OCI-LY7 (cell line): ENCODE data around the gene OR2H1. TPM values are rescaled to one million over a fixed set of nuclear protein-coding genes. Genes with fewer than 3 reads are reported as not detected.

Experiments used
- BruUV-seq: library from RNA; stranded (reverse); fragments of 400-500 nt; replicated peaks from 2 replicates; lab custom pipeline; 2021; lab: Mats Ljungman, UMichigan
- CTCF ChIA-PET: fragments of 300-600 bp; sonication (Branson Sonifier 250); formaldehyde crosslinking; loops from one replicate; lab custom pipeline; 2022; ENCODE audit warnings: antibody characterized with exemption; ENCODE audit not compliant: unreplicated experiment; lab: Charles Lee
- POLR2A ChIA-PET: fragments of 300-600 bp; sonication (Branson Sonifier 250); formaldehyde crosslinking; loops from one replicate; lab custom pipeline; 2022; ENCODE audit warnings: antibody characterized with exemption; lab: Charles Lee
- DNase-seq: peaks from one replicate; pipeline ENCODE4 v3.0.0-alpha.2; 2015; ENCODE audit warnings: low spot score
- H2AFZ ChIP-seq: fragments of 200-600 bp; sonication (generic), shearing (Covaris generic); 2 replicates; pipeline ENCODE4 v1.6.1; 2014; ENCODE audit warnings: mild to moderate bottlenecking, antibody characterized with exemption, low read length, moderate library complexity
- H3K27ac ChIP-seq: fragments of 200-600 bp; sonication (generic); 2 replicates; pipeline ENCODE4 v1.5.1; 2014; ENCODE audit warnings: mixed run types, low read depth, mild to moderate bottlenecking, moderate library complexity, low read length, inconsistent platforms; ENCODE audit not compliant: poor library complexity, severe bottlenecking
- H3K36me3 ChIP-seq: fragments of 200-600 bp; sonication (generic); 2 replicates; pipeline ENCODE4 v1.6.1; 2014; ENCODE audit warnings: mild to moderate bottlenecking, antibody characterized with exemption, low read length, moderate library complexity, mixed read lengths; ENCODE audit not compliant: insufficient read depth
- H3K4me1 ChIP-seq: fragments of 200-600 bp; sonication (generic); 2 replicates; pipeline ENCODE4 v1.5.1; 2014; ENCODE audit warnings: mild to moderate bottlenecking, low read length; ENCODE audit not compliant: insufficient read depth, poor library complexity, severe bottlenecking
- H3K4me2 ChIP-seq: fragments of 200-600 bp; sonication (generic); 2 replicates; pipeline ENCODE4 v1.6.1; 2014; ENCODE audit warnings: mild to moderate bottlenecking, low read length
- H3K4me3 ChIP-seq: fragments of 200-600 bp; sonication (generic); 2 replicates; pipeline ENCODE4 v1.5.1; 2014; ENCODE audit warnings: mild to moderate bottlenecking, low read depth, low read length; ENCODE audit not compliant: poor library complexity, severe bottlenecking
- H3K79me2 ChIP-seq: fragments of 200-600 bp; sonication (generic); 2 replicates; pipeline ENCODE4 v1.6.1; 2016; ENCODE audit warnings: low read depth, mild to moderate bottlenecking, low read length, moderate library complexity, mixed read lengths; ENCODE audit not compliant: insufficient read depth
- H3K9me2 ChIP-seq: fragments of 200-600 bp; sonication (generic); 2 replicates; pipeline ENCODE4 v1.6.1; 2016; ENCODE audit warnings: mild to moderate bottlenecking, low read length, mixed read lengths; ENCODE audit not compliant: insufficient read depth
- H3K9me3 ChIP-seq: fragments of 200-600 bp; sonication (generic); 2 replicates; pipeline ENCODE4 v1.6.1; 2014; ENCODE audit warnings: mild to moderate bottlenecking, mixed run types, low read length, mixed read lengths
- H4K20me1 ChIP-seq: fragments of 200-600 bp; sonication (generic); 2 replicates; pipeline ENCODE4 v1.6.1; 2014; ENCODE audit warnings: mild to moderate bottlenecking, antibody characterized with exemption, low read length, moderate library complexity, mixed read lengths; ENCODE audit not compliant: insufficient read depth
- EZH2phosphoT487 ChIP-seq: fragments of 200-600 bp; sonication (generic); IDR thresholded peaks from 2 replicates; pipeline ENCODE4 v1.6.1; 2018; ENCODE audit warnings: low read depth, borderline replicate concordance, mild to moderate bottlenecking, mixed run types, antibody characterized with exemption, low read length, moderate library complexity, mixed read lengths
- intact Hi-C: fragments of 100-400 bp; cut with micrococcal nuclease; formaldehyde crosslinking; loops from one replicate; pipeline ENCODE4 v1.10.0; 2022; ENCODE audit not compliant: unreplicated experiment
- total RNA-seq, 2 experiments: library from RNA; depleted of rRNA in 1 of 2; stranded (reverse); fragments of >200 nt in 1 of 2; shearing (Covaris generic) in 1 of 2; gene quantifications; 2 replicates each; pipeline ENCODE4 v1.2.3, GENCODE V29; 2014 to 2022
- TF ChIP-seq, protein P1 (sequence below): fragments of 200-600 bp; sonication (generic); conservative IDR thresholded peaks from 2 replicates; pipeline ENCODE4 v1.5.1; 2014; ENCODE audit warnings: mild to moderate bottlenecking, antibody characterized with exemption, low read length, moderate library complexity, mixed read lengths

The OR2H1 gene
- total RNA-seq, 2 experiments from 2014 or later, result not detected

DNA sequence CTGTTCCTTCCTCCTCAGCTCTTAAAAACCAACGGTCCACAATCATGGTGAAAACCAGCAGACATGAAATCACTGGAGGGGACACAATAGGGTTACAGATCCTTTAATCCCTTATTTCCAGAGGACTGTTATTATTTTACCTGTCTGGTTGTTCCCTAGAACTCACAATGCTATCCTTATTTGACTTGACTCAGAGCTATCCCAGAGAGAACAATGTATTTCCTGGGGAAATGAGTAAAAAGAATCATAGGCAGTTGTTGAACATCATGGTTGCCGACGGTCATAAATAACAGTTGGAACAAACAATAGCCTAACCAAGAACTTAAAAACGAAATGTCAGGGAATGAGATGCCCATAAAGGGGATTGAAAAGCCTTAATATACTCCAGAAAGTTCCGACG is 9.3 kb downstream of the OR2H1 start:
- Histone ChIP-seq H3K36me3 (no peaks in the 10 kb centered on the region), H3K79me2 (no peaks in the 10 kb centered on the region), H3K4me3 (no peak overlapping the region), H3K4me1 (no peaks in the 10 kb centered on the region), H2AFZ (no peak overlapping the region), H3K9me3 (no peaks in the 10 kb centered on the region), H4K20me1 (no peaks in the 10 kb centered on the region), H3K4me2 (no peak overlapping the region), H3K27ac (no peak overlapping the region), H3K9me2 (no peaks in the 10 kb centered on the region)
- ChIA-PET POLR2A (no interaction called here), CTCF (no interaction called here)
- intact Hi-C loops, result no loop called here
- no TSS peak for BruUV-seq
- no peak for DNase-seq
- no peak for TF ChIP-seq EZH2phosphoT487
- TF ChIP-seq, protein P1, sequence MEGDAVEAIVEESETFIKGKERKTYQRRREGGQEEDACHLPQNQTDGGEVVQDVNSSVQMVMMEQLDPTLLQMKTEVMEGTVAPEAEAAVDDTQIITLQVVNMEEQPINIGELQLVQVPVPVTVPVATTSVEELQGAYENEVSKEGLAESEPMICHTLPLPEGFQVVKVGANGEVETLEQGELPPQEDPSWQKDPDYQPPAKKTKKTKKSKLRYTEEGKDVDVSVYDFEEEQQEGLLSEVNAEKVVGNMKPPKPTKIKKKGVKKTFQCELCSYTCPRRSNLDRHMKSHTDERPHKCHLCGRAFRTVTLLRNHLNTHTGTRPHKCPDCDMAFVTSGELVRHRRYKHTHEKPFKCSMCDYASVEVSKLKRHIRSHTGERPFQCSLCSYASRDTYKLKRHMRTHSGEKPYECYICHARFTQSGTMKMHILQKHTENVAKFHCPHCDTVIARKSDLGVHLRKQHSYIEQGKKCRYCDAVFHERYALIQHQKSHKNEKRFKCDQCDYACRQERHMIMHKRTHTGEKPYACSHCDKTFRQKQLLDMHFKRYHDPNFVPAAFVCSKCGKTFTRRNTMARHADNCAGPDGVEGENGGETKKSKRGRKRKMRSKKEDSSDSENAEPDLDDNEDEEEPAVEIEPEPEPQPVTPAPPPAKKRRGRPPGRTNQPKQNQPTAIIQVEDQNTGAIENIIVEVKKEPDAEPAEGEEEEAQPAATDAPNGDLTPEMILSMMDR, result no peak

DNA sequence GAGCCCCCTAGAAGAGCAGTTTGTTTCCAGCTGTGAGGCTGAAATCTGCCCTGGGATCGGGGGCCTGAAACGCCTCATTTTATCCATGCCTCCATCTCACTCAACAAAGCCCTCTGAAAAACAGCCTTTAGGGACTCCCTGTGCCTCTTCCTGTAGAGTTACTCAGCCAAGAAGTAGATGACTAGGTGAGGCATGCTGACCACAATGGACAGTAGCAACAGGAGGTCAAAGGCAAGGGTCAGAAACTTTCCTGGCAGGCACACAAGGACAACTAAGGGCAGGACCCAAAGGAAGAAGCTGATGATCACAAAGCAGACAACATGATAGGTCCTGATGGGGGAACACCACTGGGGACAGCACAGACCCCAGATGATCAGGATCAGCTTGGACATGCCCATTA is 18.0 kb downstream of the OR2H1 start:
- no TSS peak for BruUV-seq
- H3K27ac ChIP-seq, result no peak overlapping the region
- ChIA-PET CTCF (no interaction called here), POLR2A (interaction anchor here (0.6 kb wide), 1 partner anchor 1175 kb away, joined by 3 read pairs; no protein-coding TSS in a partner anchor)
- DNase-seq, result no peak
- H3K4me3 ChIP-seq, result no peak overlapping the region
- intact Hi-C loops, result no loop called here
- H3K79me2 ChIP-seq, result no peaks in the 10 kb centered on the region
- H2AFZ ChIP-seq, result no peak overlapping the region
- H3K9me2 ChIP-seq, result no peaks in the 10 kb centered on the region
- no peaks in the 10 kb centered on the region for H3K4me1 ChIP-seq
- no peak overlapping the region for H3K4me2 ChIP-seq
- H4K20me1 ChIP-seq, result no peaks in the 10 kb centered on the region
- no peaks in the 10 kb centered on the region for H3K9me3 ChIP-seq
- no peaks in the 10 kb centered on the region for H3K36me3 ChIP-seq
- TF ChIP-seq EZH2phosphoT487, result no peak
- TF ChIP-seq, protein P1, result no peak

DNA sequence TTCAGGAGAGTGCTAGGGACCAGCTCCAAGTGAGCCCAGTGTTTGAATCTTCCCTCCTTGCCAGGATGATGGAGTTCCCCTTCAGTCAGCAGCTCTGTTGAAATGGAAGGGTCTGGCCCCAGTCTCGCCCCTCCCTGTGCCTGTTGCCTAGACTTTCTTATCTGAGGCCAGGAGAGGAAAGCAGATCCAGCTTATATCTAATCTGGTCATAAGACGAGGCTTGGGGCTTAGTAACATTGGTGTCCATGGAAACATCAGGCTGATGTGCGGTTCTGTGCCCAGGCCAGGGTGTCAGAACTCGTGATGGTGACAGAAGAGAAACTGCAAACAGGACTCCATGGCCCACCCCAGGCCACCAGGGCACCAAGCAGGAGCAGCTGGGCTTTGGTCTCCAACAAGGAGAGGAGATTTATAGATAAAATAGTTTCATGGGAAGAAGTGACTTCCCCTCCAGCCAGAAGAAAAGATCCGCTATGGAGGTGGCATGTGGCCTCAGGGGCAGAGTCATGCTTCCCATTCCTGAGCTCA is 21.0 kb downstream of the OR2H1 start:
- H3K9me2 ChIP-seq, result no peaks in the 10 kb centered on the region
- no peak for DNase-seq
- H4K20me1 ChIP-seq, result no peaks in the 10 kb centered on the region
- CTCF ChIA-PET, result no interaction called here
- intact Hi-C loops, result no loop called here
- no peak overlapping the region for H2AFZ ChIP-seq
- no TSS peak for BruUV-seq
- no peaks in the 10 kb centered on the region for H3K4me1 ChIP-seq
- POLR2A ChIA-PET, result no interaction called here
- H3K4me3 ChIP-seq, result no peak overlapping the region
- H3K36me3 ChIP-seq, result no peaks in the 10 kb centered on the region
- H3K79me2 ChIP-seq, result no peaks in the 10 kb centered on the region
- no peak for TF ChIP-seq EZH2phosphoT487
- TF ChIP-seq, protein P1, result no peak
- H3K4me2 ChIP-seq, result no peak overlapping the region
- no peaks in the 10 kb centered on the region for H3K9me3 ChIP-seq
- no peak overlapping the region for H3K27ac ChIP-seq
